ENCODE results near the gene ATP11A.
"Not testable (repeated sequence)": the region's sequence is repeated elsewhere in the genome, so short reads cannot be mapped to it uniquely, and the experiment has no call there.

Gene ATP11A

DNA sequence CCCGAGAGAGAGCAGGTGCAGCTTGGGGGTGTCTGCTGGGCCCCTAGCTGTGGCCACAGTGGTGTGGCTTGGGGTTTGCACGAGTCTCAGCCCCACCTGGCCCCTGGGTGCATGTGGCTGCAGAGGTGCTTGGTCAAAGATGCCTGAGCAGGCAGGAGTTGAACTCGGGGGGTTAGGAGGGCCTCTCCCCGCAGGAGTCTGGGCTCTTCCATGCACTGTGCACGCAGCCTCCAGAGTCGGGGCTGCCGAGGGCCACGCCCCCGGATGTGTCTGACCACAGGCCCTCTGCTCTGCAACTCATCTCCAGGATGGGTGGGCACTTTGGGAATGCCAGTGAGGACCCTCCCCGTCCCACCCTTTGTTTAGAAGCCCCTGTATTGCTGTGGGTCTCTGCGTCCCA lies 187.7 kb downstream of the ATP11A start:
- DNase-seq (ENCODE audit: low read depth in 2 of 2), result no peak

DNA sequence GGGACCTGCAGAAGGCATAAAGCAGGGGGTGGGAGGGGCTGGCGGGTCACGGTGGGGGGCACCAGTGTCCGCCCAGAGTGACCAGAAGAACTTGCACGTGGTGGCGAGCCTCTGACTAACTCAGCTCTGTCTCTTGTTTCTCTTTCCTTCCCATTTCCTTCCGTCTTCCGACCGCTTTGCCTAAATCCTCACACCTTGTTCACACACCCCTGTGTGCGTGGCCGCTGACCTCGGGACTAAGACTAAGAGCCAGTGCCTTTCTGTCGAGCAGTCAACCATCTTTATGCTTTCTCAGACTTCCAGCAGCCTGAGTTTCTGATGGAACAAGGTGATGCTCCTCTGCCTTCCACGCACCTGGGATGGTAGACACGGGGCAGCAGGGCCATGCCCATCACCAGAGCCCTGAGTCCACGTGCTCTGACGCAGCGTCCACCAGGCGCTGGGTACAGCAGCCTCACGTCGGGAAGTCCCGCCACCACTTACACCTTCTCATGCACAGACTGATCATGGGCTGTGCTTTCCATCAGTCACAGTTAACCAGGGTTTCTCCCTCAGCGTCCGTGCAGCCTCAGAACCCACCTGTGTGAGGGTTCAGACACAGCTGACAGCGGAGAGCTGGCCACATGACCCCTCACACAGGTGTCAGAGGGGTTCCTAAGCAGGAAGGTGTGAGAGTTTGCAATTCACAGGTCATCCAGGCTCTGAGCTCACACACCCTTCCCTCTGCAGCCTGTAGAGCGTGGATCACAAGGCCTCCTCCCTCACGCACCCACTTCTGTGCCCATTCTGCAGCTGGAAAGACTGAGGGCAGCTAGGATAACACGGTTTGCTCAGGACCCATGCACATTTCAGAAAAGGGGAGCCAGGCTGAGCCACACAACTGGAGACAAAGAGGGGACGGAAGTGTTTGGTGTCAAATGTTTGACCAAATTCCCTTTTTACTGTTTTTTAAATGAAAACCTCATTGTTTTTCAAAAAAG lies 188.4 kb downstream of the ATP11A start:
- no peak for DNase-seq (ENCODE audit: low read depth in 2 of 2)

DNA sequence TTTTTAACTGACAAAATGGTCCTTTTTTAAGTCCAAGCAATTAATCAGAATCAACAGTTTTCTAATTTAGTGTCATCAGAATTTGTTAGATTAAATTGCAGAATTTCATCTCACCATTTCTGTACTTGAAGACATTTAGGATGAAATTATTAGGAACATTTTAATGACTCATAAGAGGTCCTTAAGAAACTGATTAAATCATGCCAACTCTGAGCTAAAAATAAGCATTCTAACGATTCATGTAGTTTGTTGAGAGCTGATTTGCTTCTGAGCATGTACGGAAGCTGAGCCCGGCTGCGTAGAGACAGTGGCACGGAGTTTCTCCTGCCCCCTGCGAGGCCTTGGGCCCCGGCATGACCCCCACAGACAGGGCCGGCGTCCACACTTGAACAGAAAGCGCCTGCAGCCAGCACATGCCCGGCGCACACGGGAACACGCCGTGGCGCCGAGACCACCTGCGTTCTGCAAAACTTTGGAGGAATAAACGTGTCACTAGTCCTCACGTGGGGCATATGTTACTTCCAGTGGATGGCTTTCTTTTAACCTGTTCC lies 189.5 kb downstream of the ATP11A start:
- no peak for DNase-seq (ENCODE audit: low read depth in 2 of 2)

DNA sequence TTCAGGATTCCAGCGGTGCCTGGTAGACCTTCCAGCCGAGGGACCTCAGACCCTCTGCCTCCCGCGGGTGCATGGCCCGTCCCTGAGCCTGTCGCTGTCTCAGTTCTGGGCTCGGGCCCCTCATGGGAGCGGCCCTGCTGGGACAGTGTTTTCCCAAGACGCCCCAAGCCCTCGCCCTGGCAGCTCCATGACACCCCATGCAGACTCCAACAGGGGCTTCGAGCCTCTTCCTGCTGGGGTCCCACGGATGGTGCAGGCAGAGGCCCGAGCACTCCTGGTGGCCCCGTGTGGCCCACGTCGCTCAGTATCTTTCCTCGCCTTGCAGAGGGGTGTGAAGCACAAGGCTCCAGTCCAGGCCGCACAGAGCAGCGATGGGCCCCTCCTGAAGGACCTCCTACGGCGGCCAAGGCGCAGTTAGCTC lies 190.4 kb downstream of the ATP11A start:
- DNase-seq (ENCODE audit: low read depth in 2 of 2), result no peak

DNA sequence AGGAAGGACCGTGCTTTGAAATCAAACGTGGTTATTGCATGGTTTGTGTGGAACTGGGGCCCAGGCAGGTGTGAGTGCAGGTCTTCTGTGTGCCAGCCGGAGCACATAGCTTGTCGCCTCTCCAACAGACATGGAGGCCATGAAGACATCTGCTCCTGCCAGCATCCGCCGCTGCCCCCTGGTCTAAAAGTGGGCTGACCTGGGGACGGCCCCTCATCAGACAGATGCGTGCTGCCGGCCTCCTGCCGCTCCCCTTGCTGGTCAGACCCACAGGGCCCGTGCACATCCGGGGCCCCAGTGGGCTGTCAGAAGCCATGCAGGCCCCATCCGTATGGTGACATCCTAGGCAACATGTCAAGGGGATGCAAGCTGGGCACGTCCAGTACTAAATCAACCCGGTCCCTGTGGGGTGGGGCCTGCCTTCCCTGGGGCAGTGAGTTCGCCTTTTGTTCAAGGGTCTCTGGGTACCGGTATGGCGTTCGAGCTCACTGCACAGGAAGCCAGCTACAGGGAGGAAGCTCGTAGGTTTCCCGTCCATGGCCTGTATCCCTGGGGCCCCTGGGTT lies 191.2 kb downstream of the ATP11A start:
- no peak for DNase-seq (ENCODE audit: low read depth in 2 of 2)

DNA sequence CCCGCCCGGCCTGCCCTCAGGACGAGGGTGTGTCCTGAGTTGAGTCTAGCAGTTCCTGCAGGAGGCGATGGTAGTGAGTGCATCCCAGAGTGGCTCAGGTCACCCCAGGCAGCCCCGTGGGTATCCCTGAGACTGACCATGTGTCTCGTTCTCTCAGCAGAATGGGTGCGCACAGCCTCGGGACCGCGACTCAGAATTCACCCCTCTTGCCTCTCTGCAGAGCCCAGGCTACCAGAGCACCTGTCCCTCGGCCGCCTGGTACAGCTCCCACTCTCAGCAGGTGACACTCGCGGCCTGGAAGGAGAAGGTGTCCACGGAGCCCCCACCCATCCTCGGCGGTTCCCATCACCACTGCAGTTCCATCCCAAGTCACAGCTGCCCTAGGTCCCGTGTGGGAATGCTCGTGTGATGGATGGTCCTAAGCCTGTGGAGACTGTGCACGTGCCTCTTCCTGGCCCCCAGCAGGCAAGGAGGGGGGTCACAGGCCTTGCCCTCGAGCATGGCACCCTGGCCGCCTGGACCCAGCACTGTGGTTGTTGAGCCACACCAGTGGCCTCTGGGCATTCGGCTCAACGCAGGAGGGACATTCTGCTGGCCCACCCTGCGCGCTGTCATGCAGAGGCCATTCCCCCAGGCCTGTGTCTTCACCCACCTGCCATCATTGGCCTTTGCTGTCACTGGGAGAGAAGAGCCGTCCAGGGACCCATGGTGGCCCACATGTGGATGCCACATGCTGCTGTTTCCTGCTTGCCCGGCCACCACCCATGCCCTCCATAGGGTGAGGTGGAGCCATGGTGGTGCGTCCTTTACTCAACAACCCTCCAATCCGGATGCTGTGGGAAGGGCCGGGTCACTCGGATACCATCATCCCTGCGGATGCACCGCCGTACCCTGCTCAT lies 192.1 kb downstream of the ATP11A start:
- no peak for DNase-seq (ENCODE audit: low read depth in 2 of 2)

- DNase-seq (ENCODE audit: low read depth in 2 of 2), result no peak
Observed at GRCh38 chr13:112882555-112883024, 192.8 kb downstream of the ATP11A start.

GRCh38 chr13:112883241-112883945 lies 193.6 kb downstream of the ATP11A start:
- DNase-seq (ENCODE audit: low read depth in 2 of 2), result no peak

- DNase-seq (ENCODE audit: low read depth in 2 of 2), result not testable (repeated sequence)
Observed at GRCh38 chr13:112884700-112885099, 194.9 kb downstream of the ATP11A start.

DNA sequence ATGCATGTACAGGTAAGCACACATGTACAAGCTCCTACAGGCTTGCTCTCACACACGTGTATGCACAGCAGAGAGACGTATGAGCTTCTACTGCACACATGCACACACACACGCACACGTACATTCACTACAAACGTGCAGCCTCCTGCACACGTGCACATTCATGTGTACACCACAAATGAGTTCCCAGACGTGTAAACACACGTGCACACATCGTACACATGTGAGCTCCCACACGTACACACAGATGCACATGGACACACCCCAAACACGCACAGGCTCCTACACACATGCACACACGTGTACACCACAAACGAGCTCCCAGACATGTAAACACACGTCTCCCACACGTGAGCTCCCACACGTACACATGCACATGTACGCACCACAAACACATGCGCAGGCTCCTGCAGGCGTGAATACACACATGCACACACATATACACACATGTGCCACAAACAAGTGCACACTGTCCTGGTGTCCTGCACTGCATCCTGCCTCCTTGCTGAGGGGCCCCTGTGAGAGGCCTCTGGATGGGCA lies 195.5 kb downstream of the ATP11A start:
- DNase-seq (ENCODE audit: low read depth in 2 of 2), result no peak

DNA sequence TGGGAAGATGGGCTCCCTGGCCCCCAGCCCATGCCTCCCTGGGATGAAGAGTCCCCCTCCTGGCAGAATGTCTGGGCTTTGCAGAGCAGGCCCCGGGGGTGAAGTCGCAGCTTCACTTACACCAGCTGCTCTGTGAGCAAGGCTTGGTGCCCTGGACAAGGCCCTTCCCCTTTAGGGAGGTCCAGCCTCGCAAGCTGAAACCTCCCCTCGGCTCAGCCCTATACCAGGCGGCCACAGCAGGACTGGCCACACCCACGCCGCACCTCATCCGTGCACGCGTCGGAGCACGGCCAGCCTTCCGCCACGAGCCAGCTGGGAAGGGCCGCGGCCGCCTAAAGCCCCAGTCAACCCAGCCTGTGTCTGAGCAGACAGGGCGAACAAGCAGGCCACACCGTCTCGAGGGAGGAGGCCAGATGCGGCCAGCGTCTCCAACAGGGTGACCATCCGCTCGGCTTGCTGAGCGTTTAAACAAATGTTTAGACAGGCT lies 196.0 kb downstream of the ATP11A start:
- peak; percentile 12 to 20 for DNase-seq (ENCODE audit: low read depth in 2 of 2)

DNA sequence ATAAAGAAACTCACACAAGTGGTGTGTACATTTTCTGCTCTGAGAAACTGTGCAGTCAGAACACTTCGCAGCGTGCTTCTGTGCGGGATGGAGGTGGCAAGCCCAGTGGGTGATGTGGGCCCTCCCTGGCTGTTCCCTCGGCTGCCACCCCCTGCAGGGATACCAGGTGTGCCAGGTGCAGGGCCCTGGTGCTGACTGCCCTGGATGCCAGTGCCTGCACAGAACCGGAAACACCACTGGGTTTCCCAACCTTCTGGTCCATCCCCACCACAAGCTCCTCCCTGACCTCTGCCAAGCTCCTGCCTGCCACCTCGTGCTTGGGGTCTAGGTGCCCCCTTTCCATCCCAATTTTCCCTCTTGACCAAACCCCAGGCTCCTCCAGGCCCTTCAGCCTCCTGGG lies 197.3 kb downstream of the ATP11A start:
- no peak for DNase-seq (ENCODE audit: low read depth in 2 of 2)

DNA sequence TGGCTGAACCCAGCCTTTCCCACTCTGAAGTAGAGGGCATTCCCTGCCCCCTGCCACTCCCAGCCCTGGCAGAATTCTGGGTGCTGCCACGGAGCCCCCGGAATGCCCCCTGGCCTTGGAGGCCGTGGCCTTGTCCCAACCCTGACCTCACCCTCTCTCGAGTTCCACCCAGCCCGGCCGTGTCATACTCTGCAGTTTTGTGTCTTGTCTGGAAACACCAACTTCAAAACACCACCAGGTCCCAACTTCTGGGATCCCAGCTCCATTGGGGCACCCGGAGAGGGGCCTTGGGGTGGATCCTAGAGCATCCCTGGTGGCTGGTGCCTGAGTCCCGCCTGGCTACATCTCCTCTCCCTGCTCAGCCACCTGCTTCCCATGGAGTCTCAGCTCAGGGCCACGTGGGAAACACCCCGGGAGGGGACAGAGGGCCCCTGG lies 197.7 kb downstream of the ATP11A start:
- DNase-seq (ENCODE audit: low read depth in 2 of 2), result no peak

DNA sequence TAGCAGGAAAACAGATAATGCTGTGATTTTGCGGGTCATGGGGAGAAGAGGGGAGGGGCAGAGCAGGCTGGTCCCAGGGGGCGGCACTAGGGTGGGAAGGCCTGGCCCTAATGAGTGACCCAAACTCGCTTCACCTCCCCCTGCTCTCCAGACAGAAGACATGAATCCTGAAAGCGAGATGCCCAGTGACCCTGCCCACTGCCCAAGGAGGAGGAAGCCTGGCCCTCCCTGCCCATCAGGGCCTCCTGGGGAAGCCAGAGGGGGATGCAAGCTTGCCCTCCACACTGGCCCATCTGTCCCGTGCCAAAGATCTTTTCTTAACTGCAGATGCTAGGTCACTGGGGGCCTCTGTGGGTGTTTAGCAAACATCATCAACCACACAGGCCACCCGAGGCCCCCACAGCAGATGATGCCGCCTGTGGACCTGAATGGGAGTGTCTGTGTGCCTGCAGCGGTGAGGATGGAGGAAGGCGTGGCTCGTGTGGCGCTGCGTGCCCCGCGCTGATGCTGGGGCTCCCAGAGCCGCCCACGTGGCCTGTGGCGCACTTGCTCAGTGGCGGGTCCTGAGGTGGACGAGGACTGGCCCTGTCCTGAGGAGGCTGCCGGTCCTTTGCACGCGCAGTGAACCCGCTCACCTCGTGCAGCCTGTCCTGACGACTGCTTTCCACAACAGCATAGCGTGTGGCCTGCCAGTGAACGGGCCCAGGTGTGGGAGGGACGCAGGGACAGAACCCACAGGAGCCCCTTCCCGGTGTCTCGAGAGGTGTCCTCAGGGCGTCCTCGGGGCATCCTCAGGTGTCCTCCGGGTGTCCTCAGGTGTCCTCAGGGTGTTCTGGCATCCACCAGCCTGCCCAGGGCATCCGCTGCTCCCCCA lies 198.6 kb downstream of the ATP11A start:
- DNase-seq (ENCODE audit: low read depth in 2 of 2), result no peak

- no peak for DNase-seq (ENCODE audit: low read depth in 2 of 2)
Observed at GRCh38 chr13:112889351-112890290, 199.8 kb downstream of the ATP11A start.

DNA sequence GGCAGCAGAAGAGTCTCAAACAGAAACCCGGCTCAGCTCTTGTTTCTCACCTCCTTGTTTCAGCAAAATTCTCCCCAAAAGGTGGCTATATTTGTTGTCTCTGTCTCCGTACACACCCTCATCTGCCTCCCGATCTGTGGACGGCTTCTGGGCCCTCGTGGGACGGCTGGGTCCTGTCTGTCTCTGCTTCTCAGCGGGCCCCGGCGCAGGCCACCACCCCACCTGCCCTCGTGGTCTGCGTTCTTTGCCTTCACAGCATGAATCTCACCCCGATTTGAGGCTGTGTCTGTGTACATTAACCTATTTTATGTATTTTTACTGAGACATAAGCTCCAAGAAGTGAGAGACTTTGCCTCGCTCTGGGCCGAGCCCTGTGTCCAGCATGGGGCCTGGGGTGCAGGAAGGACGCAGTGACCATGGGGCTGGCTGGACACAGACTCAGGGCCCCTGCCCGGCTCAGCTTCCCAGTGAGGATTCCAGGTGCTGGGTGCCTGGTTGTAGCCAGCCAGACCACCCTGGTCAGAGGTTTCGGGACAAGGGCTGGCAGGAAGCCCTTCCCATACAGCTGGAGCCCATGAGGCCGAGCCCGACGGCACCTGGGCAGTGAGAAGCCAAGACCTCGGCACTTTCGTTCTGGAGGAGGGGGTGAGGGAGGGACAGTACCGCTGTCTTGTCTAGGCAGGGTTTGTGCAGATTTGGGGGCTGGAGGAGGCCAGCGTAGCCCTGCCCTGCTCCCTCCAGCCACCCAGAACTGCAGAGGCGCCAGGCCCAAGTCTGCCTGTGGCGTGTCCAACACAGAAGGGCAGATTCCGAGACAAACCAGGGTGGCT lies 200.7 kb downstream of the ATP11A start:
- DNase-seq (ENCODE audit: low read depth in 2 of 2), result no peak
